Right hindlimb (tissue), 1 donor: ENCODE measurements around the gene SIAH1.
A peak's percentile ranks its signal among the peaks of the same experiment; 100 is the strongest.
"Not testable (repeated sequence)": the region's sequence is repeated elsewhere in the genome, so short reads cannot be mapped to it uniquely, and the experiment has no call there.

Experiments
- DNase-seq: peaks from one replicate; pipeline ENCODE4 v3.0.0-alpha.2; 2018

Gene SIAH1

GRCh38 chr16:48393485-48394354 is 8.5 kb upstream of the SIAH1 start:
- DNase-seq: no peak

- no peak for DNase-seq
Observed at GRCh38 chr16:48392407-48392806, 7.2 kb upstream of the SIAH1 start.

- no peak for DNase-seq
Observed at GRCh38 chr16:48386559-48387312, 1.5 kb upstream of the SIAH1 start.

GRCh38 chr16:48384520-48385252 is 527 bp downstream of the SIAH1 start:
- peak; percentile 83 for DNase-seq

GRCh38 chr16:48383877-48384519 is 1.2 kb downstream of the SIAH1 start:
- peak; percentile 35 for DNase-seq

- DNase-seq: no peak
Observed at GRCh38 chr16:48383009-48383876, 2.0 kb downstream of the SIAH1 start.

- no peak for DNase-seq
Observed at GRCh38 chr16:48382131-48382530, 3.1 kb downstream of the SIAH1 start.

GRCh38 chr16:48381201-48381600 is 4.0 kb downstream of the SIAH1 start:
- no peak for DNase-seq

- DNase-seq: no peak
Observed at GRCh38 chr16:48378836-48379235, 6.4 kb downstream of the SIAH1 start.

GRCh38 chr16:48378276-48378675 is 6.9 kb downstream of the SIAH1 start:
- DNase-seq: no peak

- not testable (repeated sequence) for DNase-seq
Observed at GRCh38 chr16:48377301-48377700, 7.9 kb downstream of the SIAH1 start.

GRCh38 chr16:48374255-48374654 is 11.0 kb downstream of the SIAH1 start:
- no peak for DNase-seq

- no peak for DNase-seq
Observed at GRCh38 chr16:48373258-48374029, 11.8 kb downstream of the SIAH1 start.

GRCh38 chr16:48372744-48373143 is 12.5 kb downstream of the SIAH1 start:
- no peak for DNase-seq

GRCh38 chr16:48371393-48371780 is 13.8 kb downstream of the SIAH1 start:
- no peak for DNase-seq

- not testable (repeated sequence) for DNase-seq
Observed at GRCh38 chr16:48370668-48371392, 14.4 kb downstream of the SIAH1 start.

- DNase-seq: no peak
Observed at GRCh38 chr16:48370229-48370628, 15.0 kb downstream of the SIAH1 start.

GRCh38 chr16:48369765-48370164 is 15.4 kb downstream of the SIAH1 start:
- DNase-seq: no peak

- no peak for DNase-seq
Observed at GRCh38 chr16:48367441-48368049, 17.7 kb downstream of the SIAH1 start.
